Adipose tissue (tissue), 3 donors: ENCODE results near the gene PRR36. TPM values are rescaled to one million over a fixed set of nuclear protein-coding genes. Genes with fewer than 3 reads are reported as not detected.

Experiments
- H3K27ac ChIP-seq: one replicate; pipeline ENCODE4 v1.5.1; 2013; ENCODE audit warnings: low read depth, low read length
- WGBS, 3 donors: extraction: QIAGEN DNeasy Blood & Tissue Kit; methylation state at CpG; one replicate each; pipeline ENCODE4 v1.1.7; 2013; 5-methylcytosine and 5-hydroxymethylcytosine counted together
- polyA plus RNA-seq, 3 donors: library from polyadenylated mRNA; stranded (reverse); fragments of 200-250 nt; gene quantifications; one replicate each; pipeline ENCODE4 v1.2.3, GENCODE V29; 2013
- donor health status: healthy with polysubstance abuse.
- donor health status: Bipolar disorder and iron deficiency.
- donor health status: healthy.

Gene PRR36
- polyA plus RNA-seq, 3 donors, result 0.04 to 0.78 TPM; not detected in 1

- no peak overlapping the region for H3K27ac ChIP-seq
- 89 to 92% (median 90%) methylated on average over 25 to 26 of the region's 26 CpGs for WGBS, 3 donors
Measured at GRCh38 chr19:7855426-7856108, 18.6 kb downstream of the PRR36 start.

GRCh38 chr19:7853770-7854128 is 20.4 kb downstream of the PRR36 start:
- WGBS, 3 donors, result 53 to 91% (median 87%) methylated on average over 12 of the region's 12 CpGs
- H3K27ac ChIP-seq, result no peak overlapping the region

- H3K27ac ChIP-seq, result no peak overlapping the region
- 19 to 34% (median 31%) methylated on average over 45 of the region's 45 CpGs for WGBS, 3 donors
Measured at GRCh38 chr19:7852851-7853769, 21.1 kb downstream of the PRR36 start.

GRCh38 chr19:7851623-7852500 is 22.3 kb downstream of the PRR36 start:
- WGBS, 3 donors, result 89 to 91% (median 90%) methylated on average over 23 to 26 of the region's 26 CpGs
- H3K27ac ChIP-seq, result no peak overlapping the region

GRCh38 chr19:7850945-7851622 is 23.1 kb downstream of the PRR36 start:
- WGBS, 3 donors, result 83 to 91% (median 88%) methylated on average over 18 to 19 of the region's 19 CpGs
- no peak overlapping the region for H3K27ac ChIP-seq

GRCh38 chr19:7850000-7850813 is 24.0 kb downstream of the PRR36 start:
- no peak overlapping the region for H3K27ac ChIP-seq
- WGBS, 3 donors, result 73 to 82% (median 75%) methylated on average over 24 to 25 of the region's 25 CpGs

GRCh38 chr19:7849631-7849999 is 24.6 kb downstream of the PRR36 start:
- no peak overlapping the region for H3K27ac ChIP-seq
- WGBS, 3 donors, result 90 to 97% (median 91%) methylated on average over 9 of the region's 9 CpGs

- WGBS, 3 donors, result 92 to 93% (median 92%) methylated on average over 33 to 34 of the region's 34 CpGs
- no peak overlapping the region for H3K27ac ChIP-seq
Measured at GRCh38 chr19:7848779-7849457, 25.3 kb downstream of the PRR36 start.

GRCh38 chr19:7847664-7848063 is 26.5 kb downstream of the PRR36 start:
- 91 to 92% (median 92%) methylated on average over 23 of the region's 23 CpGs for WGBS, 3 donors
- no peak overlapping the region for H3K27ac ChIP-seq

GRCh38 chr19:7846155-7846646 is 28.0 kb downstream of the PRR36 start:
- WGBS, 3 donors, result 80 to 93% (median 83%) methylated on average over 19 of the region's 19 CpGs
- H3K27ac ChIP-seq, result no peak overlapping the region

- 89 to 90% (median 89%) methylated on average over 19 to 20 of the region's 20 CpGs for WGBS, 3 donors
- H3K27ac ChIP-seq, result no peak overlapping the region
Measured at GRCh38 chr19:7845390-7846154, 28.6 kb downstream of the PRR36 start.

- H3K27ac ChIP-seq, result no peak overlapping the region
- 85 to 90% (median 86%) methylated on average over 9 to 10 of the region's 10 CpGs for WGBS, 3 donors
Measured at GRCh38 chr19:7844951-7845350, 29.2 kb downstream of the PRR36 start.

- WGBS, 3 donors, result 78 to 94% (median 90%) methylated on average over 5 of the region's 5 CpGs
- H3K27ac ChIP-seq, result no peak overlapping the region
Measured at GRCh38 chr19:7844405-7844804, 29.8 kb downstream of the PRR36 start.

GRCh38 chr19:7843521-7843920 is 30.7 kb downstream of the PRR36 start:
- no peak overlapping the region for H3K27ac ChIP-seq
- 87 to 90% (median 89%) methylated on average over 6 of the region's 6 CpGs for WGBS, 3 donors

- WGBS, 3 donors, result 94 to 98% (median 98%) methylated on average over 12 of the region's 12 CpGs
- no peak overlapping the region for H3K27ac ChIP-seq
Measured at GRCh38 chr19:7842661-7843294, 31.4 kb downstream of the PRR36 start.
